HG02938 (cell line): ENCODE data around the gene AGBL1.
"Not testable (repeated sequence)": the region's sequence is repeated elsewhere in the genome, so short reads cannot be mapped to it uniquely, and the experiment has no call there.

ENCODE experiments used
- ATAC-seq: cut with Tn5 transposase; IDR thresholded peaks from one replicate; pipeline ENCODE4 v1.9.1; 2021; ENCODE audit warnings: mild to moderate bottlenecking, moderate library complexity; ENCODE audit not compliant: unreplicated experiment

The AGBL1 gene

DNA sequence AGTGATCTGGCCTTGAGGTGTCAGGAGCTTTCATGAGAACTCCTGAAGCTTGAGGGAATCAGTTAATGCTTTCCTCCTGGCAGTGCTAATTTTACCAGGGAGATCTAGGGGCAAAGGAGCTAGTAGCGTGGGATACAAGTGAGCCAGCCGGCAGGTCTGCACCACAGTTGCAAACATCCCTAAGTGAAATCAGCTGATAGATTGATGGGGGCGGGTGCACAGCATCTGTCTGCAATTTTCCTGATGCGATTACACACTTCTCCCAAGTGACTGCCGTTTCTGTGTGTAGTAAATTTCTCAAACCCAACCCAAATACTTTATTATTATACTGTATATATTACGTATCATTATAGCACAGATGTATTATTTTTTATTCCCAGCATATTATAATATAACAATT lies 304.5 kb downstream of the AGBL1 start:
- no peak for ATAC-seq

DNA sequence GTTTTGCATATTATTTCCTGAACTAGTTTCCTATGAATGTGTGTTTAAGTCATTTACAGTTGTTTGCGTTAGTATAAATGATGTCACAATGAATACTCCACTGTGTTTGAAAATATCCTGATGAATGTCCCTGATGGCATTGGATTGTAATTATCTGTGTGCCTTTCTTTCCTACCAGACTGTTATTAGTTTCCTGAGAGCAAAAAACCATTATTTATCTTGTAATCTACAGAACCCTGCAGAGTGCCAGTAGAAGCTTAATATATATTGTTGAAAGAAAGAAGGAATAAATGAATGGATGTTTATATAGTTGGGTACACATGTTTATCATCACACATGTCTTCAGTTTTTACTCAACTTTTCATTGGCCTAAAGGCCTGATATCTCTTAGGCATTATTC lies 312.6 kb downstream of the AGBL1 start:
- no peak for ATAC-seq

DNA sequence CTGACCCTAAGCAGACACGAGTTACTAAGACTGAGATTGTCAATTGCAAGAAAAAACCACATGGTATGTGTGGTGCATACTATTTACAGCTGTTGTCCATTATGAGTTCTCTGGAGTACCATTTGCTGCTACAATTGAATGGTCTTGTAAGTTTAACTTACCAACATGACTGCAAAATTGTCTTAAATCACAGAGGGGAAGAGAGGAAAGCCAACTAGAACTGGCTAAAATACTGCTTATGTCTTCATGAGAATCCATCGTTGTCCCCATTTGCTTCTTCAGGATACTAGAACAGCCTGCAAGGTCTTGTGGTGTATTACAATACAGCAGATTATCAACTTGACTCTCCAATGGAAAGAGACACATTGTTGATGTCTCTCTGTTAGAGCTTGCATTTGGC lies 313.2 kb downstream of the AGBL1 start:
- ATAC-seq, result no peak

DNA sequence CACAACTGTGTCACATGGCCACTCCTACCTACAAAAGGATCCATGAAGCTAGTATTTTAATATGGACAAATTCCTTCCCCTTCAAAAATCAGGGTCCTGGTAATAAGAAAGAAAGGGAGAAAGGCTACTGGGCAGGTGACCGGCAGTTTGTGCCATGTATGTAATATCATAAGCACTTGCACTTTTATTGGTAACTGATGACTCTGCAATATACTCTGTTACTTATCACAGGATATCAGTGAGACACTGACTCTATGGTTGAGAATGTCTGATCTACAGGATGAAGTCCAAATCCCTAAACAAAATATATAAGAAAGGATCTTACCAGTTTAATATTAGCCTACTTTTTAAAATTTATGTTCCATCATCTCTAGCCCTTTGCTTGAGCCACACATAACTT lies 315.2 kb downstream of the AGBL1 start:
- ATAC-seq, result no peak

GRCh38 chr15:86399041-86399954 lies 319.6 kb downstream of the AGBL1 start:
- ATAC-seq, result no peak

DNA sequence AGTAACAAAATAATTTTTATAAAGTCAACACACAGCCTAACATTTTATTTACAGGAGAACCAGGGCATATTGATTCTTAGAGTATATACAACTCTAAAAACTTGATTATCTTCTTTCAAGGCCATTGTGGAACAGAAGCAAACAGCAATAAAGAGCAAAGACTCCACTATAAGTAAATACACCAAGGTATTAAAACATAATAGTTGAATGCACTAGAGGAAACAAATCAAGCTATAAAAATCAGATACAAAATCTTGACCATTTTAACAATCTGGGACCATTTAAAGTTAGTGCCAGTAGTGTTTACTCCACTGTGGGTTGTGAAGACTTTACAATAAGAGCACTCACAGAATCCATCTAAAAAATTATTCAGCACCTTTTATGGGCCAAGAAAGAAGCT lies 323.6 kb downstream of the AGBL1 start:
- no peak for ATAC-seq

DNA sequence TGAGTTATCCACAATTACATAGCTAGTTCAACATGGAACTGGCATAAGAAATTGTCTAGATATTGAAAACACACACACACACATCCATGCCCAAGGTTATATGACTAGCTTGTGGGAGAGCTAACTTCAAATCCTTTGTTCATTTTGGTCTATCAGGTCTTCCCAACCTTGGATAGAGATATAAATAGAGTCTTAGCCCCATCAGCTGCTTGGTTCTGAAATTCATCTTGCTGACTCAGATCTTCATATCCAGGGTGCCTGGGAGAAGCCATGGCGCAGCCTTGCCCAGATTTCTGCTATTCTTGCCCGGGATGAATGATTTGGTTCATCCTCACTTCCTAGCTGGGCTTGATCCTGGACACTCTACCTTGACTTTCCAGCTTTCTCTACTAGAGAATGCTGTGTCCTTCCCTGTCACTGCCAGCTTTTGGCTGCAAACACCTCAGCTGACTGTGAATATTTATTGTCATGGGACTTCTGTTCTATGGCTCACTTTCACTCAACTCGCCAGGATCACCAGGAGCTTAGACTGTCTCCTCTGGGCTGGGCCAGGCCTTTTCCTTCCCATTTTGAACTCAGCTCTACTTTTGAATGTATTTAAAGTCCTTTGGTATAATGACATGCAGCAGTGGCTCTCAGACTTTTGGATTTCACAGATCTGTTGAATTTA lies 324.4 kb downstream of the AGBL1 start:
- ATAC-seq, result no peak

GRCh38 chr15:86408261-86408660 lies 328.6 kb downstream of the AGBL1 start:
- ATAC-seq, result no peak

DNA sequence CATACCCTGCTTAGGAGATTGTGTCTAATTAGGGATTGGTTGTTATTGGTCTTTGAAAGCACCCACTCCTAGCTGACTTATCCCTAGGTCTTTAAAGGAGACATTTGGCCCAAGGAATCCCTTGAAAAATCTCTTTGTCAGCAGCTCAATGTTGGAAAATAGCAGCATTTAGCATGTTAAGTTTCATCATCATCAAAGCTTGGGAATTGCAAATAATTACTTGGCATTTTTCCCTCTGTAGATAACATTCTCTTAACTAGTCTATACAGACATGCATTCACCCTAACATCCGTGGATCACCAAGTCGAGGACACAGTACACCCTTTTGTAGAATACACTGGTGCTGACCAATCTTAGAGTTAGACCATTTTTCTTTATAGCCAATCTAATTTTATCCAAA lies 332.2 kb downstream of the AGBL1 start:
- no peak for ATAC-seq

GRCh38 chr15:86413191-86413590 lies 333.5 kb downstream of the AGBL1 start:
- no peak for ATAC-seq

- ATAC-seq, result no peak
Observed at GRCh38 chr15:86425746-86426145, 346.1 kb downstream of the AGBL1 start.

DNA sequence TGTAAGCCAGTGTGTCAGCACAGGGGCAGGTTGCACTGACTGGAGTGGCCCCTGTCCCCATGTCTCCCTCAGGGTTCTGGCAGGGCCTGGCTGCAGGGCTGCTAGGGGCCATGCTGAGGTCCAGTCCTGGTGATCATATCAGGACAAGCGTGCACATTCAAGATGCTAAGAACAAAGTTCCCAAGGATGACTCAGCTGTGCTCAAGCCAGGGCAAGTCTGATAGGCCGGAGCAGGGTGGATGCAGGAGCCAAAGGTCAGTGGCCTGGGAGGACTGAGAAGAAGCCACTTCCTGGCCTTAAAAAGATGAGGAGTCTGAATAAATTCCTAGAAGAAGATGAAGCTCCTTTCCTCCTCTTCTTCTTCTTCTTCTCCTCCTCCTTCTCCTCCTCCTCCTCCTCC lies 353.2 kb downstream of the AGBL1 start:
- ATAC-seq, result no peak

GRCh38 chr15:86433983-86434382 lies 354.3 kb downstream of the AGBL1 start:
- no peak for ATAC-seq

GRCh38 chr15:86439614-86440013 lies 359.9 kb downstream of the AGBL1 start:
- no peak for ATAC-seq

DNA sequence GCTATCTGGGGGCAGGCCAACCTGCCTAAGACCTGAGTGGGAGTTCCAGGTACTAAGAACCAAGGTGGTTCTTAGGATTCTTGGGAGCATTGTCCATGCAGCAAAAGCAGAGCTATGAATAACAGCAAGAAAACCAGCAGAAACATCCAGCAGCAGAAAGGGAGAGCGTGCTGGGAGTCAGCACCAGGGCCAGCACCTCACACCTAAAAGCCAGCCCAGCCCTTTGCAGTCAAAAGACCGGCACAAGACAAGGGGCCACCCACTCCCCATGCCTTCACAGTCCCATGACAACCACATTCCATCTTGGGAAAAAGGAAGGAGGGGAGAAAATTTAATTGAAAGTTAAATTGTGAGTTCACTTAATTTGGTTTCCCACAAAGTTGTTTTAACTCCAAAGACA lies 364.9 kb downstream of the AGBL1 start:
- no peak for ATAC-seq

- no peak for ATAC-seq
Observed at GRCh38 chr15:86445579-86446252, 366.0 kb downstream of the AGBL1 start.

GRCh38 chr15:86446253-86446640 lies 366.6 kb downstream of the AGBL1 start:
- ATAC-seq, result no peak

- not testable (repeated sequence) for ATAC-seq
Observed at GRCh38 chr15:86465470-86466039, 385.9 kb downstream of the AGBL1 start.

DNA sequence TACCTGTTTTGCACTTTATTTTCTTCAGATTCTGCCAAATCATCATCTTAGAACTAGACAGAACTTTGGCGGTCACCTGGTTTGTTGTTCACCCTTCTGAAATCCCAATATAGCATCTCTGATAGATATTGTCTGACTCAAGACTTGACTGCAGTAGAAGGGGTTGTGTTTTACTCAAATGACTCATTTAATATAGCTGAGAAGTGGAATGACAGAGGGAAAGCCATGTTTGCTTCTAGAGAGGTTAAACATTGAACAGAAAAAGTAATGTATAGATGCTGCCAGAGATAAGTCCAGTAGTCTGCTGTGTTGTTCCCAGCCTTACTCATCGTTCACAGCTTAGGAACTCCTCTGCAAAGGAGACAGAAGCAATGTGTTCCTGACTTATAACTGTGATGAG lies 402.0 kb downstream of the AGBL1 start:
- ATAC-seq, result no peak

GRCh38 chr15:86483936-86484335 lies 404.3 kb downstream of the AGBL1 start:
- ATAC-seq, result no peak

DNA sequence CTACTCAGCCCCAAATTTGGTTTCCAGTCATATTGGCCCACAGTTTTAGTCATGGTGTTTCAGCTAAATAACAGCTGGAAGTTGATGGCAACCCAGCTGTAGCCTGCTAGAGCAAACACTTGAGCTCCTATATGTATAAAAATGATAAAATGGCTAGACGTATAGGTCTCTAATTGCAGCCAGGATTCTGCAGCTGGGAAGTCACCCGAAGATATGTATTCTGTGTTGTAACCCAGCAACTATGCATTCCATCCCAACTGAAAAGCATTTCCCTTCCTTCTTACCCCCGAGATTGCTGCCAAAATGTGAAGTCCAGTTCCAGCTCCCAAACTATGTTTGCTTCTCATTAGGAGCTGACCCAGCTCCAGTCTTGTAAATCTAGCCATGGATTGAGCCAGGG lies 408.4 kb downstream of the AGBL1 start:
- no peak for ATAC-seq
